ENCODE measurements around the gene ADM.

Gene ADM

DNA sequence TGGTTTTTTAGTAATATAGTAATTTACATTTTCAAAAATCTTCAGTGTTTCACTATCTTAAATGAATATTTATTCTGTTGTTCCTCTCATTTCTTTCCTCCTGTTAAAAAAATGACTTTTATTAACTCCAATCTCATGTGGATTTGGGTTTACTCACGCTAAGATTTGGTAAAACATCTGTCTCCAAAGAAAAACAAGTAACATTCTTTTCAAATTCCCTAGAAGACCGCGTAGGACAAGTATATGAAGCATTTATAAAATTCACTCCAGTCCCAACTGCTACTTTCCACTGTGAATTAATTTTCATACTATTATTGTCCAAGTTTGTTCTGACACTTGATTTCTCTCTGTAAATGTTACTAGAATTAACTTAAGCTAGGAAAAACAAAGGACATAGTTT lies 37.1 kb upstream of the ADM start:
- DNase-seq (ENCODE audit: extremely low spot score), result no peak
- TF ChIP-seq LEF1 (IDR thresholded peaks at IDR 0.05; ENCODE audit: borderline replicate concordance), result no peak
- TF ChIP-seq TARDBP (IDR thresholded peaks at IDR 0.05), result no peak
- no peak for TF ChIP-seq SUZ12 (IDR thresholded peaks at IDR 0.05)
- TF ChIP-seq SP1 (IDR thresholded peaks at IDR 0.05), result no peak
- TF ChIP-seq FOXK2 (IDR thresholded peaks at IDR 0.05), result no peak
- TF ChIP-seq HDGF (IDR thresholded peaks at IDR 0.05; ENCODE audit: borderline replicate concordance), result no peak
- TF ChIP-seq FOXA1 (IDR thresholded peaks at IDR 0.05), result no peak
- TF ChIP-seq ZNF384 (IDR thresholded peaks at IDR 0.05), result no peak
- no peak for TF ChIP-seq L3MBTL2 (conservative IDR thresholded peaks at IDR 0.05)
- TF ChIP-seq BHLHE40 (IDR thresholded peaks at IDR 0.05; ENCODE audit: borderline replicate concordance), result no peak
- TF ChIP-seq ARNT (IDR thresholded peaks at IDR 0.05), result no peak
- no peak for TF ChIP-seq NFRKB (IDR thresholded peaks at IDR 0.05)
- no peak for TF ChIP-seq FOXM1 (IDR thresholded peaks at IDR 0.05; ENCODE audit: borderline replicate concordance)
- TF ChIP-seq CTBP1 (IDR thresholded peaks at IDR 0.05; ENCODE audit: borderline replicate concordance), result no peak
- no peak for TF ChIP-seq PKNOX1 (IDR thresholded peaks at IDR 0.05)
- TF ChIP-seq ELF4 (IDR thresholded peaks at IDR 0.05), result no peak
- ChIA-PET POLR2A (interaction anchor here (0.6 kb wide), 1 partner anchor 160 kb away, joined by 3 read pairs; no protein-coding TSS in a partner anchor), CTCF (no interaction called here)

DNA sequence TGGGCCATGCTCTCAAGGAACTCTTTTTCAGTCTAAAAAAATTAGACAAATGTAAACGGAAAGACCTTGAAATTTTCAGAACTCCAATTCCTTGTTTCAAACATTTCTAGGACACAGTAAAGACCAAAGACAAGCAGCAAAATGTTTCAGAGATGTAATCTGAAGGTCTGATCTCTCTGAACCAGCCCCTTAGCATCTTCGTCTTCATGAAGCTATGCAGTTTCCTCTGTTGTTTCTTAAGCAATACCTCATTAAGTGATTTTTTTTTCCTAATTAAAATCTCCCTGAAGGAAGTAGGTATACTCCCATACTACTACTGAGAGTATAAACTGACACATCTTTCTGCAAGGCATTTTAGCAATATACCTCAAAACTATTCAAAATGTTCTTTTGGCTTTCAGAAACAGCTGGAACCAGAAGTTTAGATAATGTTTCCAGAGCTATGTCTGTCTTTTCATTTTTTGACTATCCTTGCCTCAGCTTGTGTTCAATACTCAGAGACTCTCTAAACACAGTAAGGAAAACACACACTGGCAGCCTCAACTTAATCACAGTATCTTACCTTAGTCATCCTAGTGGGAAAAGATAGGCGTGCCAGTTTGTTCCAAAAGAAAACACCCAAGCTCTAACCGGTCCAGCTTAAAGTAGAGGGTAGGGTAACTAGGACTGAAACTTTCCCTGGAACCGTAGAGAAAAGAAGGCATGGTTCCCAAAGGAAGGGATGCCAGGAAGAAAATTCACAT lies 36.0 kb upstream of the ADM start:
- TF ChIP-seq CTBP1 (IDR thresholded peaks at IDR 0.05; ENCODE audit: borderline replicate concordance) (no peak), TARDBP (IDR thresholded peaks at IDR 0.05) (no peak)
- DNase-seq (ENCODE audit: extremely low spot score), result no peak
- ChIA-PET POLR2A (no interaction called here), CTCF (no interaction called here)

- CTCF ChIA-PET, result no interaction called here
- POLR2A ChIA-PET, result no interaction called here
- DNase-seq (ENCODE audit: extremely low spot score), result no peak
- no peak for TF ChIP-seq ZNF384 (IDR thresholded peaks at IDR 0.05)
- TF ChIP-seq L3MBTL2 (conservative IDR thresholded peaks at IDR 0.05), result no peak
- no peak for TF ChIP-seq TARDBP (IDR thresholded peaks at IDR 0.05)
- TF ChIP-seq NFRKB (IDR thresholded peaks at IDR 0.05), result no peak
- no peak for TF ChIP-seq ARNT (IDR thresholded peaks at IDR 0.05)
- no peak for TF ChIP-seq BHLHE40 (IDR thresholded peaks at IDR 0.05; ENCODE audit: borderline replicate concordance)
- TF ChIP-seq FOXA1 (IDR thresholded peaks at IDR 0.05), result no peak
- no peak for TF ChIP-seq FOXM1 (IDR thresholded peaks at IDR 0.05; ENCODE audit: borderline replicate concordance)
Measured at GRCh38 chr11:10272132-10272531, 32.7 kb upstream of the ADM start.

GRCh38 chr11:10273738-10274137 lies 31.1 kb upstream of the ADM start:
- TF ChIP-seq TARDBP (IDR thresholded peaks at IDR 0.05), result no peak
- TF ChIP-seq SUZ12 (IDR thresholded peaks at IDR 0.05), result no peak
- TF ChIP-seq FOXA1 (IDR thresholded peaks at IDR 0.05), result no peak
- no peak for TF ChIP-seq FOXM1 (IDR thresholded peaks at IDR 0.05; ENCODE audit: borderline replicate concordance)
- TF ChIP-seq HDGF (IDR thresholded peaks at IDR 0.05; ENCODE audit: borderline replicate concordance), result no peak
- TF ChIP-seq BHLHE40 (IDR thresholded peaks at IDR 0.05; ENCODE audit: borderline replicate concordance), result no peak
- no peak for TF ChIP-seq NFRKB (IDR thresholded peaks at IDR 0.05)
- TF ChIP-seq PKNOX1 (IDR thresholded peaks at IDR 0.05), result no peak
- no peak for TF ChIP-seq ELF4 (IDR thresholded peaks at IDR 0.05)
- TF ChIP-seq SP1 (IDR thresholded peaks at IDR 0.05), result no peak
- TF ChIP-seq ARNT (IDR thresholded peaks at IDR 0.05), result no peak
- TF ChIP-seq L3MBTL2 (conservative IDR thresholded peaks at IDR 0.05), result no peak
- TF ChIP-seq LEF1 (IDR thresholded peaks at IDR 0.05; ENCODE audit: borderline replicate concordance), result no peak
- no peak for TF ChIP-seq FOXK2 (IDR thresholded peaks at IDR 0.05)
- TF ChIP-seq ZNF384 (IDR thresholded peaks at IDR 0.05), result no peak
- no peak for TF ChIP-seq CTBP1 (IDR thresholded peaks at IDR 0.05; ENCODE audit: borderline replicate concordance)
- ChIA-PET CTCF (no interaction called here), POLR2A (no interaction called here)
- DNase-seq (ENCODE audit: extremely low spot score), result no peak

GRCh38 chr11:10274726-10275125 lies 30.1 kb upstream of the ADM start:
- no peak for DNase-seq (ENCODE audit: extremely low spot score)
- ChIA-PET CTCF (no interaction called here), POLR2A (no interaction called here)
- TF ChIP-seq FOXK2 (IDR thresholded peaks at IDR 0.05) (no peak), ARNT (IDR thresholded peaks at IDR 0.05) (no peak), SP1 (IDR thresholded peaks at IDR 0.05) (no peak), ELF4 (IDR thresholded peaks at IDR 0.05) (no peak), FOXA1 (IDR thresholded peaks at IDR 0.05) (no peak)

- ChIA-PET POLR2A (no interaction called here), CTCF (no interaction called here)
- TF ChIP-seq HDGF (IDR thresholded peaks at IDR 0.05; ENCODE audit: borderline replicate concordance) (no peak), PKNOX1 (IDR thresholded peaks at IDR 0.05) (no peak), ELF4 (IDR thresholded peaks at IDR 0.05) (no peak), L3MBTL2 (conservative IDR thresholded peaks at IDR 0.05) (no peak), TARDBP (IDR thresholded peaks at IDR 0.05) (no peak), ARNT (IDR thresholded peaks at IDR 0.05) (no peak), BHLHE40 (IDR thresholded peaks at IDR 0.05; ENCODE audit: borderline replicate concordance) (no peak), SUZ12 (IDR thresholded peaks at IDR 0.05) (no peak), ZNF384 (IDR thresholded peaks at IDR 0.05) (no peak), FOXK2 (IDR thresholded peaks at IDR 0.05) (no peak), NFRKB (IDR thresholded peaks at IDR 0.05) (no peak), FOXM1 (IDR thresholded peaks at IDR 0.05; ENCODE audit: borderline replicate concordance) (no peak), FOXA1 (IDR thresholded peaks at IDR 0.05) (no peak), SP1 (IDR thresholded peaks at IDR 0.05) (no peak), CTBP1 (IDR thresholded peaks at IDR 0.05; ENCODE audit: borderline replicate concordance) (no peak)
- no peak for DNase-seq (ENCODE audit: extremely low spot score)
Measured at GRCh38 chr11:10275714-10276113, 29.2 kb upstream of the ADM start.

Measured in HEK293T (cell line).